H1 (cell line): ENCODE data around the gene WSCD2. TPM values are rescaled to one million over a fixed set of nuclear protein-coding genes. Genes with fewer than 3 reads are reported as not detected.

ENCODE experiments used
- CTCF ChIA-PET: fragments of 300-600 bp; sonication (Branson Sonifier 250); formaldehyde crosslinking; loops from one replicate; lab custom pipeline; 2021; ENCODE audit not compliant: partially characterized antibody; lab: Charles Lee
- POLR2A ChIA-PET: fragments of 300-600 bp; sonication (Branson Sonifier 250); formaldehyde crosslinking; loops from one replicate; lab custom pipeline; 2021; ENCODE audit warnings: inconsistent platforms; ENCODE audit not compliant: partially characterized antibody; lab: Charles Lee
- DNase-seq, 2 experiments: peaks; one replicate each; pipeline versions ENCODE4 v3.0.0 to v3.0.0-alpha.2; 2010 to 2022; ENCODE audit warnings: low spot score in 2 of 2, low read depth in 1 of 2, mixed read lengths in 1 of 2
- FAIRE-seq: peaks from 2 replicates; lab custom pipeline; 2011; peaks lifted over from hg19 to GRCh38; lab: Jason Lieb, UNC
- H2AFZ ChIP-seq: 2 replicates; pipeline ENCODE4 v1.8.1; 2012; ENCODE audit warnings: low read length, inconsistent platforms
- H2AK5ac ChIP-seq: 2 replicates; pipeline ENCODE4 v1.6.1; 2013; ENCODE audit warnings: low read depth, low read length
- H2BK120ac ChIP-seq: replicated peaks from 2 replicates; pipeline ENCODE3; 2013; ENCODE audit warnings: low read depth, low read length, inconsistent platforms
- H2BK12ac ChIP-seq: 2 replicates; pipeline ENCODE4 v1.6.1; 2013; ENCODE audit warnings: low read depth, low read length
- H2BK15ac ChIP-seq: 2 replicates; pipeline ENCODE4 v1.6.1; 2013; ENCODE audit warnings: low read length
- H2BK20ac ChIP-seq: 2 replicates; pipeline ENCODE4 v1.6.1; 2013; ENCODE audit warnings: low read length
- H2BK5ac ChIP-seq: 2 replicates; pipeline ENCODE4 v1.6.1; 2013; ENCODE audit warnings: low read depth, low read length
- H3K14ac ChIP-seq: 2 replicates; pipeline ENCODE4 v1.6.1; 2013; ENCODE audit warnings: inconsistent platforms; ENCODE audit not compliant: insufficient read length
- H3K18ac ChIP-seq: 2 replicates; pipeline ENCODE4 v1.6.1; 2013; ENCODE audit warnings: low read length; ENCODE audit errors: extremely low read depth
- H3K23ac ChIP-seq: 2 replicates; pipeline ENCODE4 v1.6.1; 2013; ENCODE audit warnings: inconsistent platforms; ENCODE audit not compliant: insufficient read length
- H3K23me2 ChIP-seq: 2 replicates; pipeline ENCODE4 v1.6.1; 2013; ENCODE audit warnings: low read depth, low read length
- H3K27ac ChIP-seq: 2 replicates; pipeline ENCODE4 v1.6.1; 2011; ENCODE audit warnings: low read depth, low read length, inconsistent platforms
- H3K27me3 ChIP-seq, 4 experiments: replicated peaks in 1 of 4; 1 replicate in 1 of 4; 2 replicates in 3 of 4; pipeline versions ENCODE4 v1.6.1 to v1.8.1; 2011 to 2013; ENCODE audit warnings: low read length in 3 of 4, mild to moderate bottlenecking in 3 of 4, inconsistent platforms in 2 of 4, mixed read lengths in 2 of 4, moderate library complexity in 1 of 4; ENCODE audit not compliant: control insufficient read depth in 3 of 4, insufficient read depth in 3 of 4; ENCODE audit errors: extremely low read depth in 1 of 4
- H3K36me3 ChIP-seq, 4 experiments: 2 replicates each; pipeline versions ENCODE4 v1.6.1 to v1.8.1; 2011 to 2013; ENCODE audit warnings: mild to moderate bottlenecking in 4 of 4, low read length in 3 of 4, moderate library complexity in 2 of 4, control low read depth in 1 of 4, inconsistent platforms in 1 of 4; ENCODE audit not compliant: insufficient read depth in 4 of 4, control insufficient read depth in 2 of 4
- H3K4ac ChIP-seq: replicated peaks from 2 replicates; pipeline ENCODE3; 2013; ENCODE audit warnings: low read length, low read depth, mixed read lengths, inconsistent platforms; ENCODE audit not compliant: insufficient read length
- H3K4me1 ChIP-seq, 4 experiments: replicated peaks in 1 of 4; 1 replicate in 1 of 4; 2 replicates in 3 of 4; pipeline versions ENCODE4 v1.6.1 to v1.8.1; 2011 to 2013; ENCODE audit warnings: low read length in 3 of 4, inconsistent platforms in 2 of 4, mixed read lengths in 1 of 4; ENCODE audit not compliant: insufficient read depth in 4 of 4, control insufficient read depth in 3 of 4
- H3K4me2 ChIP-seq, 2 experiments: 2 replicates each; pipeline versions ENCODE4 v1.6.1 to v1.8.1; 2011 to 2013; ENCODE audit warnings: low read depth in 2 of 2, low read length in 2 of 2, control low read depth in 1 of 2, inconsistent platforms in 1 of 2, mild to moderate bottlenecking in 1 of 2; ENCODE audit not compliant: insufficient read depth in 1 of 2
- H3K4me3 ChIP-seq, 4 experiments: fragments of 200-600, 300-600 bp in 1 of 4; sonication (generic), shearing (Covaris generic), sonication (Bioruptor Twin) in 1 of 4; 2 replicates each; pipeline versions ENCODE4 v1.5.1 to v1.8.1; 2011 to 2016; ENCODE audit warnings: low read length in 4 of 4, low read depth in 3 of 4, control low read depth in 2 of 4, inconsistent platforms in 2 of 4, mild to moderate bottlenecking in 2 of 4, mixed read lengths in 1 of 4, moderate library complexity in 1 of 4; ENCODE audit not compliant: insufficient read depth in 2 of 4; ENCODE audit errors: extremely low read depth in 1 of 4
- H3K56ac ChIP-seq: replicated peaks from 2 replicates; pipeline ENCODE3; 2013; ENCODE audit warnings: low read depth, mild to moderate bottlenecking, mixed read lengths, low read length, inconsistent platforms; ENCODE audit not compliant: insufficient read length
- H3K79me1 ChIP-seq: 2 replicates; pipeline ENCODE4 v1.6.1; 2013; ENCODE audit warnings: low read depth, low read length, control low read depth
- H3K79me2 ChIP-seq, 2 experiments: 2 replicates each; pipeline versions ENCODE4 v1.6.1 to v1.8.1; 2012 to 2013; ENCODE audit warnings: low read length in 2 of 2, mild to moderate bottlenecking in 2 of 2, inconsistent platforms in 1 of 2; ENCODE audit not compliant: insufficient read depth in 2 of 2, control insufficient read depth in 1 of 2
- H3K9ac ChIP-seq, 4 experiments: replicated peaks in 1 of 4; 1 replicate in 1 of 4; 2 replicates in 3 of 4; pipeline versions ENCODE4 v1.6.1 to v1.8.1; 2011 to 2013; ENCODE audit warnings: low read depth in 3 of 4, low read length in 3 of 4, control low read depth in 2 of 4, mild to moderate bottlenecking in 2 of 4, moderate library complexity in 2 of 4, inconsistent platforms in 1 of 4; ENCODE audit errors: extremely low read depth in 1 of 4
- H3K9me3 ChIP-seq, 2 experiments: 2 replicates each; pipeline versions ENCODE4 v1.6.1 to v1.8.1; 2012 to 2013; ENCODE audit warnings: mild to moderate bottlenecking in 2 of 2, moderate library complexity in 2 of 2, control low read depth in 1 of 2, inconsistent platforms in 1 of 2, low read depth in 1 of 2, low read length in 1 of 2, mixed read lengths in 1 of 2; ENCODE audit not compliant: insufficient read depth in 2 of 2
- H4K20me1 ChIP-seq, 2 experiments: replicated peaks in 1 of 2; 2 replicates each; pipeline versions ENCODE3 to v1.8.1; 2011 to 2013; ENCODE audit warnings: inconsistent platforms in 2 of 2, low read length in 2 of 2, mild to moderate bottlenecking in 1 of 2; ENCODE audit not compliant: insufficient read depth in 2 of 2, control insufficient read depth in 1 of 2
- H4K5ac ChIP-seq: 2 replicates; pipeline ENCODE4 v1.6.1; 2013; ENCODE audit warnings: low read length, low read depth, mixed read lengths, inconsistent platforms; ENCODE audit not compliant: insufficient read length
- H4K8ac ChIP-seq: 2 replicates; pipeline ENCODE4 v1.8.0; 2013; ENCODE audit warnings: mild to moderate bottlenecking, moderate library complexity, low read length, inconsistent platforms; ENCODE audit not compliant: insufficient read depth; ENCODE audit errors: extremely low read depth
- H4K91ac ChIP-seq: replicated peaks from 2 replicates; pipeline ENCODE3; 2013; ENCODE audit warnings: low read length, mixed read lengths, inconsistent platforms; ENCODE audit not compliant: insufficient read length
- CHD1 ChIP-seq: IDR thresholded peaks from 2 replicates; pipeline ENCODE4 v1.6.1; 2012; ENCODE audit warnings: low read depth, low read length, improper control_type of control experiment
- CTBP2 ChIP-seq: IDR thresholded peaks from 2 replicates; pipeline ENCODE4 v1.7.0; 2011; ENCODE audit warnings: borderline replicate concordance, mild to moderate bottlenecking, moderate library complexity, mixed read lengths, low read length; ENCODE audit not compliant: insufficient read depth, insufficient read length
- E2F6 ChIP-seq: IDR thresholded peaks from 2 replicates; pipeline ENCODE4 v1.6.1; 2012; ENCODE audit warnings: inconsistent platforms
- EZH2 ChIP-seq: fragments of 200-600 bp; sonication (generic); IDR thresholded peaks from 2 replicates; pipeline ENCODE4 v1.7.1; 2012; ENCODE audit warnings: low read depth, mild to moderate bottlenecking, moderate library complexity, low read length, inconsistent platforms; ENCODE audit not compliant: severe bottlenecking
- GABPA ChIP-seq: IDR thresholded peaks from 2 replicates; pipeline ENCODE4 v1.6.1; 2011; ENCODE audit warnings: mild to moderate bottlenecking, low read length, moderate library complexity, borderline replicate concordance; ENCODE audit not compliant: insufficient read depth
- JUN ChIP-seq: IDR thresholded peaks from 2 replicates; pipeline ENCODE4 v1.6.1; 2011; ENCODE audit warnings: low read depth, mild to moderate bottlenecking, improper control_type of control experiment, low read length
- KDM4A ChIP-seq: IDR thresholded peaks from one replicate; pipeline ENCODE4 v1.7.1; 2012; ENCODE audit warnings: low read depth, mild to moderate bottlenecking, moderate library complexity, low read length, inconsistent platforms; ENCODE audit not compliant: severe bottlenecking
- KDM5A ChIP-seq: fragments of 200-600 bp; IDR thresholded peaks from 2 replicates; pipeline ENCODE4 v1.7.1; 2012; ENCODE audit warnings: mild to moderate bottlenecking, low read length, inconsistent platforms, mixed read lengths
- PHF8 ChIP-seq: fragments of 200-600 bp; sonication (generic); conservative IDR thresholded peaks from 2 replicates; pipeline ENCODE4 v1.7.1; 2012; ENCODE audit warnings: low read depth, mild to moderate bottlenecking, inconsistent platforms, low read length, moderate library complexity
- RNF2 ChIP-seq: fragments of 200-900, 300-1000 bp; sonication (generic); IDR thresholded peaks from 2 replicates; pipeline ENCODE4 v1.7.1; 2016; ENCODE audit warnings: borderline replicate concordance, low read depth, mild to moderate bottlenecking, antibody characterized with exemption, low read length; ENCODE audit not compliant: poor library complexity, severe bottlenecking; ENCODE audit errors: missing control alignments
- SP4 ChIP-seq: IDR thresholded peaks from 2 replicates; pipeline ENCODE4 v1.6.1; 2012; ENCODE audit warnings: low read length, inconsistent platforms
- TAF1 ChIP-seq: IDR thresholded peaks from 2 replicates; pipeline ENCODE4 v1.6.1; 2011; ENCODE audit warnings: mild to moderate bottlenecking, low read depth, low read length
- TCF12 ChIP-seq: IDR thresholded peaks from 2 replicates; pipeline ENCODE4 v1.6.1; 2011; ENCODE audit warnings: low read depth, mild to moderate bottlenecking, low read length
- WGBS, 2 experiments: shearing (Covaris generic) in 1 of 2; methylation state at CpG; one replicate each; pipeline versions ENCODE4 v1.1.6 to v1.1.7; 2013 to 2015; ENCODE audit warnings: low lambda C conversion rate in 2 of 2, mixed read lengths in 2 of 2, inconsistent platforms in 1 of 2, low coverage in 1 of 2, missing lambda C conversion rate in 1 of 2; ENCODE audit not compliant: insufficient replicate concordance in 2 of 2, insufficient coverage in 1 of 2, insufficient read length in 1 of 2; ENCODE audit errors: extremely low coverage in 1 of 2, missing lambda C conversion rate in 1 of 2; 5-methylcytosine and 5-hydroxymethylcytosine counted together
- polyA plus RNA-seq, 7 experiments: library from polyadenylated mRNA; depleted of rRNA in 3 of 7; stranded (reverse) in 5 of 7; unstranded in 2 of 7; fragments of >200 nt in 5 of 7; fragments of 200-250 nt in 2 of 7; gene quantifications; 1 replicate in 5 of 7; 2 replicates in 1 of 7; 4 replicates in 1 of 7; pipeline versions ENCODE4 v1.2.1 to v1.2.3, GENCODE V29; 2011 to 2013; ENCODE audit warnings: missing spikeins in 2 of 7, mixed read lengths in 2 of 7
- total RNA-seq: library from RNA; stranded (reverse); fragmentation: NEBNext Ultra II Directional; extraction: Animal tissue kit (Norgen Biotek cat#: 25700); gene quantifications from 2 replicates; pipeline ENCODE4 v1.2.1, GENCODE V29; 2021

Gene WSCD2
- total and polyA plus RNA-seq, 2 of the 8 experiments (the other 6 are each of a cell fraction or from before 2014, with no cell fraction given) = 1.3 to 2.2 TPM

GRCh38 chr12:108135627-108136026, 6.5 kb downstream of the WSCD2 start:
- ChIA-PET POLR2A (interaction anchor here (2.2 kb wide), 1 partner anchor 9 kb away, joined by 5 read pairs; no protein-coding TSS in a partner anchor), CTCF (interaction anchor here (0.8 to 1.6 kb wide), 6 partner anchors 9 to 146 kb away, joined by 3 to 5 read pairs (median 4); no protein-coding TSS in a partner anchor)
- DNase-seq (no peak), FAIRE-seq (no peak)
- H3K18ac ChIP-seq = no peak overlapping the region
- no peaks in the 10 kb centered on the region for H3K23me2 ChIP-seq
- no peaks in the 10 kb centered on the region for H3K79me2 ChIP-seq
- H3K9ac ChIP-seq = no peak overlapping the region
- H3K56ac ChIP-seq = no peak overlapping the region
- peaks cover 0 to 2% of the 10 kb centered on the region in 2 experiments for H4K20me1 ChIP-seq
- no peak overlapping the region for H3K14ac ChIP-seq
- no peak overlapping the region for H2BK15ac ChIP-seq
- peaks cover 0 to 11% (median 4%) of the 10 kb centered on the region in 4 experiments; a peak in 5 of 7 replicates for H3K4me1 ChIP-seq
- H4K91ac ChIP-seq = no peak overlapping the region
- no peak overlapping the region for H3K4me3 ChIP-seq
- peaks cover 0 to 3% (median under 1%) of the 10 kb centered on the region in 4 experiments; a peak in 2 of 7 replicates for H3K27me3 ChIP-seq
- no peak overlapping the region for H2BK20ac ChIP-seq
- H2BK120ac ChIP-seq = no peak overlapping the region
- no peak overlapping the region for H3K27ac ChIP-seq
- H3K4me2 ChIP-seq = no peak overlapping the region
- H3K9me3 ChIP-seq = no peaks in the 10 kb centered on the region
- peaks cover 8% of the 10 kb centered on the region; the same call in 1 of the 2 replicates for H3K79me1 ChIP-seq
- no peak overlapping the region for H3K4ac ChIP-seq
- no peak overlapping the region for H2BK12ac ChIP-seq
- no peak overlapping the region for H2BK5ac ChIP-seq
- H3K23ac ChIP-seq = no peak overlapping the region
- no peak overlapping the region for H2AFZ ChIP-seq
- H4K5ac ChIP-seq = no peak overlapping the region
- 92% methylated on average over 1 of the region's 1 CpG; no CpG with 5 or more reads in 1 of the 2 experiments for WGBS, 2 experiments
- no peaks in the 10 kb centered on the region for H3K36me3 ChIP-seq
- no peak overlapping the region for H2AK5ac ChIP-seq
- H4K8ac ChIP-seq = no peak overlapping the region
- TF ChIP-seq CHD1 (no peak), GABPA (no peak), E2F6 (no peak), CTBP2 (no peak), SP4 (no peak), KDM5A (no peak), TCF12 (no peak), RNF2 (no peak), JUN (no peak), TAF1 (no peak), PHF8 (no peak), EZH2 (no peak), KDM4A (no peak)
